ENCODE results near the gene VLDLR.

GRCh38 chr9:2621722-2622460, at the start of gene VLDLR:
- TF ChIP-seq CTCF (IDR thresholded peaks at IDR 0.05; ENCODE audit: control extremely low read depth in 1 of 3, insufficient read depth in 1 of 3, low read depth in 1 of 3, low read length in 3 of 3) (no peak), JUND (IDR thresholded peaks at IDR 0.05; ENCODE audit: low read length) (no peak)
